B cell (primary cell): ENCODE results near the gene ANXA8. TPM values are rescaled to one million over a fixed set of nuclear protein-coding genes. Genes with fewer than 3 reads are reported as not detected.

Experiments used
- ATAC-seq: fragments of 200-7000 bp; cut with Tn5 transposase; one replicate; pipeline ENCODE4 v1.10.0; 2021; ENCODE audit warnings: low read depth, mild to moderate bottlenecking, moderate number of reproducible peaks, moderate library complexity
- CTCF ChIA-PET: fragments of 350-600 bp; sonication (Branson Sonifier 250); formaldehyde crosslinking; loops from one replicate; lab custom pipeline; 2021; ENCODE audit warnings: antibody characterized with exemption, inconsistent platforms; lab: Charles Lee
- POLR2A ChIA-PET: fragments of 350-600 bp; sonication (Branson Sonifier 250); formaldehyde crosslinking; loops from one replicate; lab custom pipeline; 2021; ENCODE audit warnings: antibody characterized with exemption; lab: Charles Lee
- DNase-seq: peaks from one replicate; pipeline ENCODE4 v3.0.0; 2013
- H2AFZ ChIP-seq: 2 replicates; pipeline ENCODE4 v1.6.1; 2012; ENCODE audit warnings: mild to moderate bottlenecking, low read depth, low read length; ENCODE audit not compliant: insufficient read depth, poor library complexity, severe bottlenecking
- H3K27ac ChIP-seq, 2 donors: 1 replicate in 1 of 2; 2 replicates in 1 of 2; pipeline ENCODE4 v1.5.1; 2012 to 2013; ENCODE audit warnings: low read length in 2 of 2, mild to moderate bottlenecking in 2 of 2, moderate library complexity in 1 of 2
- H3K27me3 ChIP-seq, 4 experiments: fragments of 200-600 bp in 1 of 4; sonication (generic) in 1 of 4; replicated peaks in 1 of 4; 1 replicate in 2 of 4; 2 replicates in 2 of 4; pipeline versions ENCODE4 v1.6.1 to v1.7.0; 2013 to 2016; ENCODE audit warnings: low read length in 3 of 4, mild to moderate bottlenecking in 2 of 4, mixed read lengths in 1 of 4, moderate library complexity in 1 of 4; ENCODE audit not compliant: insufficient read depth in 4 of 4, control insufficient read depth in 3 of 4; ENCODE audit errors: control extremely low read depth in 1 of 4
- H3K36me3 ChIP-seq, 2 experiments: replicated peaks in 1 of 2; 1 replicate in 1 of 2; 2 replicates in 1 of 2; pipeline versions ENCODE4 v1.6.1 to v1.7.1; 2013; ENCODE audit warnings: low read length in 1 of 2; ENCODE audit not compliant: insufficient read depth in 2 of 2, control insufficient read depth in 1 of 2; ENCODE audit errors: control extremely low read depth in 1 of 2, extremely low read depth in 1 of 2
- H3K4me1 ChIP-seq, 2 donors: fragments of 200-600 bp in 1 of 2; sonication (generic) in 1 of 2; 1 replicate in 1 of 2; 2 replicates in 1 of 2; pipeline versions ENCODE4 v1.5.1 to v1.6.1; 2013 to 2017; ENCODE audit warnings: low read length in 2 of 2; ENCODE audit not compliant: control insufficient read depth in 2 of 2, insufficient read depth in 2 of 2
- H3K4me2 ChIP-seq: replicated peaks from 2 replicates; pipeline ENCODE3; 2012; ENCODE audit warnings: mild to moderate bottlenecking, low read depth, low read length; ENCODE audit not compliant: poor library complexity, severe bottlenecking
- H3K4me3 ChIP-seq, 5 experiments: fragments of 200-600 bp in 1 of 5; sonication (generic) in 1 of 5; 1 replicate in 3 of 5; 2 replicates in 2 of 5; pipeline versions ENCODE4 v1.5.1 to v1.7.0; 2011 to 2016; ENCODE audit warnings: low read length in 4 of 5, mild to moderate bottlenecking in 4 of 5, low read depth in 2 of 5, control low read depth in 1 of 5, moderate library complexity in 1 of 5; ENCODE audit not compliant: insufficient read depth in 1 of 5; ENCODE audit errors: control extremely low read depth in 1 of 5, extremely low read depth in 1 of 5
- H3K79me2 ChIP-seq: fragments of 200-600 bp; sonication (generic); one replicate; pipeline ENCODE4 v1.6.0; 2016; ENCODE audit warnings: low read length; ENCODE audit not compliant: control insufficient read depth, insufficient read depth
- H3K9ac ChIP-seq: fragments of 200-600 bp; sonication (generic); 2 replicates; pipeline ENCODE4 v1.6.1; 2017; ENCODE audit warnings: mild to moderate bottlenecking, low read length, moderate library complexity
- H3K9me3 ChIP-seq, 3 donors: one replicate each; pipeline versions ENCODE4 v1.6.1 to v1.7.1; 2013; ENCODE audit warnings: low read length in 2 of 3; ENCODE audit not compliant: control insufficient read depth in 2 of 3, insufficient read depth in 1 of 3; ENCODE audit errors: control extremely low read depth in 1 of 3
- H4K20me1 ChIP-seq: 2 replicates; pipeline ENCODE4 v1.6.0; 2012; ENCODE audit warnings: mild to moderate bottlenecking, low read length; ENCODE audit not compliant: insufficient read depth, control insufficient read depth, poor library complexity, severe bottlenecking
- H3K27ac Mint-ChIP-seq: one replicate; pipeline ENCODE4 v1.8.0; 2021; ENCODE audit warnings: mixed read lengths
- H3K27me3 Mint-ChIP-seq: one replicate; pipeline ENCODE4 v1.8.0; 2021; ENCODE audit warnings: mixed read lengths
- H3K4me1 Mint-ChIP-seq: one replicate; pipeline ENCODE4 v1.8.0; 2021; ENCODE audit warnings: mixed read lengths
- H3K4me3 Mint-ChIP-seq: one replicate; pipeline ENCODE4 v1.8.0; 2021; ENCODE audit warnings: mixed read lengths
- H3K9me3 Mint-ChIP-seq: one replicate; pipeline ENCODE4 v1.8.0; 2022; ENCODE audit warnings: mixed read lengths; ENCODE audit not compliant: insufficient read depth
- CTCF ChIP-seq: fragments of 200-600 bp; IDR thresholded peaks from one replicate; pipeline ENCODE4 v1.8.0; 2022; ENCODE audit warnings: antibody characterized with exemption, mild to moderate bottlenecking
- EZH2 ChIP-seq: IDR thresholded peaks from 2 replicates; pipeline ENCODE4 v1.6.1; 2012; ENCODE audit warnings: borderline replicate concordance, low read depth, mild to moderate bottlenecking, moderate library complexity, low read length; ENCODE audit not compliant: insufficient read depth, poor library complexity, severe bottlenecking
- WGBS: methylation state at CpG from one replicate; pipeline ENCODE4 v1.1.5; 2013; ENCODE audit warnings: missing lambda C conversion rate; ENCODE audit not compliant: insufficient coverage; 5-methylcytosine and 5-hydroxymethylcytosine counted together
- intact Hi-C: fragments of 100-400 bp; cut with micrococcal nuclease; formaldehyde crosslinking; loops from one replicate; pipeline ENCODE4 v1.10.0; 2022
- polyA plus RNA-seq: library from polyadenylated mRNA; depleted of rRNA; stranded (reverse); fragments of >200 nt; gene quantifications from 2 replicates; pipeline ENCODE4 v1.2.3, GENCODE V29; 2012
- total RNA-seq, 2 donors: library from RNA; stranded (reverse); fragments of 120-200 nt in 1 of 2; gene quantifications; 1 replicate in 1 of 2; 2 replicates in 1 of 2; pipeline versions ENCODE4 v1.2.3 to v1.2.4, GENCODE V29; 2013 to 2022

ANXA8 gene
- total and polyA plus RNA-seq, 2 donors (not counting 1 experiment from before 2014, with no cell fraction given) = not detected

GRCh38 chr10:47425813-47426419 is 58.0 kb downstream of the ANXA8 start:
- TF ChIP-seq EZH2 (no peak), CTCF (no peak)
- Histone ChIP-seq H4K20me1 (no peaks in the 10 kb centered on the region), H3K4me2 (no peak overlapping the region), H3K4me1 (no peaks in the 10 kb centered on the region), H3K9ac (no peak overlapping the region), H3K9me3 (peaks cover 0 to 9% (median 0%) of the 10 kb centered on the region in 3 donors), H3K36me3 (no peaks in the 10 kb centered on the region), H2AFZ (no peak overlapping the region), H3K27ac (no peak overlapping the region), H3K79me2 (no peaks in the 10 kb centered on the region), H3K27me3 (no peaks in the 10 kb centered on the region), H3K4me3 (no peak overlapping the region)
- Mint-ChIP-seq H3K4me3 (no peak overlapping the region), H3K27me3 (peaks cover 5% of the 10 kb centered on the region), H3K9me3 (no peaks in the 10 kb centered on the region), H3K4me1 (no peaks in the 10 kb centered on the region), H3K27ac (no peak overlapping the region)
- intact Hi-C loops = no loop called here
- WGBS = 88% methylated on average over 4 of the region's 4 CpGs
- CTCF ChIA-PET = no interaction called here
- POLR2A ChIA-PET = no interaction called here
- DNase-seq (no peak), ATAC-seq (no peak)

GRCh38 chr10:47424231-47424630 is 59.7 kb downstream of the ANXA8 start:
- Histone ChIP-seq H3K36me3 (no peaks in the 10 kb centered on the region), H2AFZ (no peak overlapping the region), H3K79me2 (no peaks in the 10 kb centered on the region), H4K20me1 (no peaks in the 10 kb centered on the region), H3K27ac (no peak overlapping the region), H3K4me2 (no peak overlapping the region), H3K9ac (no peak overlapping the region), H3K4me3 (no peak overlapping the region), H3K27me3 (no peaks in the 10 kb centered on the region), H3K9me3 (peaks cover 0 to 9% (median 0%) of the 10 kb centered on the region in 3 donors), H3K4me1 (no peaks in the 10 kb centered on the region)
- WGBS = 86% methylated on average over 6 of the region's 8 CpGs
- TF ChIP-seq CTCF = no peak
- no peak for TF ChIP-seq EZH2
- ATAC-seq (no peak), DNase-seq (no peak)
- intact Hi-C loops = no loop called here
- H3K4me1 Mint-ChIP-seq = no peaks in the 10 kb centered on the region
- H3K4me3 Mint-ChIP-seq = no peak overlapping the region
- no peaks in the 10 kb centered on the region for H3K27me3 Mint-ChIP-seq
- CTCF ChIA-PET = no interaction called here
- H3K27ac Mint-ChIP-seq = no peak overlapping the region
- H3K9me3 Mint-ChIP-seq = no peaks in the 10 kb centered on the region
- POLR2A ChIA-PET = no interaction called here
